Stimulated activated naive CD8-positive, alpha-beta T cell treated with anti-CD3 and anti-CD28 coated beads, Interleukin-15, Interleukin-2, amounts not matched to agents 100 ng/mL and 50 ng/mL, for 24 hours (primary cell): ENCODE data around the gene ERBB2.

ENCODE experiments used
- H3K27ac Mint-ChIP-seq: one replicate; pipeline ENCODE4 v1.8.0; 2021; ENCODE audit warnings: mild to moderate bottlenecking, mixed read lengths
- H3K27me3 Mint-ChIP-seq: one replicate; pipeline ENCODE4 v1.8.0; 2021; ENCODE audit warnings: mixed read lengths
- H3K36me3 Mint-ChIP-seq: one replicate; pipeline ENCODE4 v1.8.0; 2021; ENCODE audit warnings: low read depth, mixed read lengths
- H3K4me1 Mint-ChIP-seq: one replicate; pipeline ENCODE4 v1.8.0; 2021; ENCODE audit warnings: low read depth, mixed read lengths
- H3K4me3 Mint-ChIP-seq: one replicate; pipeline ENCODE4 v1.8.0; 2021; ENCODE audit warnings: mild to moderate bottlenecking, mixed read lengths
- H3K9me3 Mint-ChIP-seq: one replicate; pipeline ENCODE4 v1.8.0; 2021; ENCODE audit warnings: mixed read lengths

ERBB2 gene

GRCh38 chr17:39671651-39672521 is 28.0 kb upstream of the ERBB2 start:
- Mint-ChIP-seq H3K27me3 (peaks cover 7% of the 10 kb centered on the region), H3K4me3 (no peak overlapping the region), H3K9me3 (no peaks in the 10 kb centered on the region), H3K27ac (no peak overlapping the region), H3K4me1 (peaks cover 26% of the 10 kb centered on the region), H3K36me3 (no peaks in the 10 kb centered on the region)

GRCh38 chr17:39672522-39673334 is 27.1 kb upstream of the ERBB2 start:
- H3K36me3 Mint-ChIP-seq = no peaks in the 10 kb centered on the region
- peaks cover 5% of the 10 kb centered on the region for H3K27me3 Mint-ChIP-seq
- peaks cover 32% of the 10 kb centered on the region for H3K4me1 Mint-ChIP-seq
- H3K9me3 Mint-ChIP-seq = no peaks in the 10 kb centered on the region
- no peak overlapping the region for H3K27ac Mint-ChIP-seq
- H3K4me3 Mint-ChIP-seq = no peak overlapping the region

GRCh38 chr17:39673335-39674081 is 26.4 kb upstream of the ERBB2 start:
- Mint-ChIP-seq H3K9me3 (no peaks in the 10 kb centered on the region), H3K4me1 (peaks cover 38% of the 10 kb centered on the region), H3K27ac (no peak overlapping the region), H3K27me3 (peaks cover 3% of the 10 kb centered on the region), H3K4me3 (no peak overlapping the region), H3K36me3 (no peaks in the 10 kb centered on the region)

GRCh38 chr17:39674179-39674578 is 25.7 kb upstream of the ERBB2 start:
- no peak overlapping the region for H3K4me3 Mint-ChIP-seq
- H3K27me3 Mint-ChIP-seq = no peaks in the 10 kb centered on the region
- peaks cover 41% of the 10 kb centered on the region for H3K4me1 Mint-ChIP-seq
- no peaks in the 10 kb centered on the region for H3K9me3 Mint-ChIP-seq
- no peak overlapping the region for H3K27ac Mint-ChIP-seq
- no peaks in the 10 kb centered on the region for H3K36me3 Mint-ChIP-seq

GRCh38 chr17:39674702-39675389 is 25.0 kb upstream of the ERBB2 start:
- H3K4me1 Mint-ChIP-seq = peaks cover 48% of the 10 kb centered on the region
- no peaks in the 10 kb centered on the region for H3K27me3 Mint-ChIP-seq
- H3K4me3 Mint-ChIP-seq = no peak overlapping the region
- no peaks in the 10 kb centered on the region for H3K36me3 Mint-ChIP-seq
- no peak overlapping the region for H3K27ac Mint-ChIP-seq
- H3K9me3 Mint-ChIP-seq = no peaks in the 10 kb centered on the region

- H3K27ac Mint-ChIP-seq = peak overlapping the region; percentile 47
- H3K27me3 Mint-ChIP-seq = no peaks in the 10 kb centered on the region
These were observed 24.3 kb upstream of the ERBB2 start for GRCh38 chr17:39675390-39676082.

DNA sequence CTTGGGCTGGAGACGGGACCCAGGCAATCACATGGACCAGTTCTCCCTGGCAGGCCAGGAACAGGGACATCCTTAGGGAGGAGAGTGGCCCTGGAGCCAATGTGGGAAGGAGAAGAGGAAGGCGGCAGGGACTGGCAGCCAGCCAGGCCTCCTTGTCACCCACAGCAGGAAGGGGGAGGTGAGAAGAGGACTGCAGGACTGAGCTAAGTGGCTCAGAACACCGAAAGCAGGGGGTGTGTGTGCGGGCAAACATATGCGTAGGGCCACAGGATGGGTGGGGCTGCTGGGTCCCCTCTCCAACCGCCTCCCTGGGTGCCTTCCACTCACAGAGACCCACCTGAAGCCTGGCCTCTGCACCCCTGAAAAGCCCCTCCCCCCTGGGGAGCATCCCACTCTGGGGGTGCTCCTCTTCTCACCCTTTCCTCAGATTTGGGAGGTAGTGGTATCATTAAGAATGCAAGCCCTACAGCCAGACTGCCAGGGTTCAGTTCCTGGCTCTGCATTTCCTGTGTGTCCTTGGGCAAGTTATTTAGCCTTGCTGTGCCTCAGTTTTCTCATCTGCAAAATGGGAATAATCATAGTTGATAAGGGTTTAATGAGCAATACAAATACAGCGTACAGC is 23.6 kb upstream of the ERBB2 start:
- H3K36me3 Mint-ChIP-seq = peaks cover 8% of the 10 kb centered on the region
- H3K27ac Mint-ChIP-seq = peak overlapping the region; percentile 47
- no peak overlapping the region for H3K4me3 Mint-ChIP-seq
- H3K9me3 Mint-ChIP-seq = no peaks in the 10 kb centered on the region
- H3K27me3 Mint-ChIP-seq = no peaks in the 10 kb centered on the region
- peaks cover 62% of the 10 kb centered on the region for H3K4me1 Mint-ChIP-seq

More at GRCh38 chr17:39675390-39676082, 24.3 kb upstream of the ERBB2 start:
- H3K4me3 Mint-ChIP-seq = no peak overlapping the region
- no peaks in the 10 kb centered on the region for H3K9me3 Mint-ChIP-seq
- peaks cover 55% of the 10 kb centered on the region for H3K4me1 Mint-ChIP-seq
- peaks cover 2% of the 10 kb centered on the region for H3K36me3 Mint-ChIP-seq

- H3K27me3 Mint-ChIP-seq = no peaks in the 10 kb centered on the region
- H3K4me1 Mint-ChIP-seq = peaks cover 63% of the 10 kb centered on the region
- no peaks in the 10 kb centered on the region for H3K9me3 Mint-ChIP-seq
- no peak overlapping the region for H3K4me3 Mint-ChIP-seq
- H3K27ac Mint-ChIP-seq = no peak overlapping the region
- H3K36me3 Mint-ChIP-seq = peaks cover 8% of the 10 kb centered on the region
These were observed 22.8 kb upstream of the ERBB2 start for GRCh38 chr17:39677072-39677471.

- no peaks in the 10 kb centered on the region for H3K9me3 Mint-ChIP-seq
- H3K4me1 Mint-ChIP-seq = peaks cover 63% of the 10 kb centered on the region
- peak overlapping the region; percentile 54 for H3K27ac Mint-ChIP-seq
- no peak overlapping the region for H3K4me3 Mint-ChIP-seq
- no peaks in the 10 kb centered on the region for H3K27me3 Mint-ChIP-seq
- peaks cover 8% of the 10 kb centered on the region for H3K36me3 Mint-ChIP-seq
These were observed 22.1 kb upstream of the ERBB2 start for GRCh38 chr17:39677542-39678339.

DNA sequence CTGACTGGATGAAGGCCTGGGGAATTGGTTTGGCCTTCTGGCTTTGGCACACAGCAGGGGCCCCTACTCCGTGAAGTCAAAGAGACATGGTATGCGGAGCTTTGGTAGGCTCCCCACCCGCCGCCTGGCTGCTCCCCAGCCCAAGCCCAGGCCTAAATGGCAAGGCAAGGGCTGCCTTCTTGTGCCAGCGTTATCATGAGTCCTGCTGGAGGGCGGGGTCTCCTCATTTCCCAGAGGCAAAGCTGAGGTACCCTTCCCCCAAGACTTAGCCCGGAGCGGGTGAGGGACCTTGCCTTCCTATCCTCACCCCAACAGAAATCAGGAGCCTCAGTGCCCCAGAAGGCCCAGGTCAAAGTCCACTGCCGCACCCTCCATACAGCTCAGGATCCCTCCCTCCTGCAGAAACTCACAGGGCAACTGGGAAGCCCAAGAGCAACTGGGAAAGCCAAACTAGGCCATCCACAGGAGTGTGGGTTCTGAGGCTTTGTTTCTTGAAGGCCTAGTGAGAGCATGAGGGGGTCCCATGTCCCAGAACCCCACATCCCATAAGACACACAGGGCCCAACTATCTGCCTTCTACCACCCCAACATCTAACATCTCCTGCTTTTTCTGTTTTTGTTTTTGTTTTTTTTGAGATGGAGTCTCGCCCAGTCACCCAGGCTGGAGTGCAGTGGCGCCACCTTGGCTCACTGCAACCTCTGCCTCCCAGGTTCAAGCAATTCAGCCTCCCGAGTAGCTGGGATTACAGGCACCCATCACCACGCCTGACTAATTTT is 21.3 kb upstream of the ERBB2 start:
- Mint-ChIP-seq H3K4me3 (no peak overlapping the region), H3K9me3 (no peaks in the 10 kb centered on the region), H3K36me3 (peaks cover 14% of the 10 kb centered on the region), H3K27me3 (no peaks in the 10 kb centered on the region), H3K27ac (peak overlapping the region; percentile 91), H3K4me1 (peaks cover 63% of the 10 kb centered on the region)

DNA sequence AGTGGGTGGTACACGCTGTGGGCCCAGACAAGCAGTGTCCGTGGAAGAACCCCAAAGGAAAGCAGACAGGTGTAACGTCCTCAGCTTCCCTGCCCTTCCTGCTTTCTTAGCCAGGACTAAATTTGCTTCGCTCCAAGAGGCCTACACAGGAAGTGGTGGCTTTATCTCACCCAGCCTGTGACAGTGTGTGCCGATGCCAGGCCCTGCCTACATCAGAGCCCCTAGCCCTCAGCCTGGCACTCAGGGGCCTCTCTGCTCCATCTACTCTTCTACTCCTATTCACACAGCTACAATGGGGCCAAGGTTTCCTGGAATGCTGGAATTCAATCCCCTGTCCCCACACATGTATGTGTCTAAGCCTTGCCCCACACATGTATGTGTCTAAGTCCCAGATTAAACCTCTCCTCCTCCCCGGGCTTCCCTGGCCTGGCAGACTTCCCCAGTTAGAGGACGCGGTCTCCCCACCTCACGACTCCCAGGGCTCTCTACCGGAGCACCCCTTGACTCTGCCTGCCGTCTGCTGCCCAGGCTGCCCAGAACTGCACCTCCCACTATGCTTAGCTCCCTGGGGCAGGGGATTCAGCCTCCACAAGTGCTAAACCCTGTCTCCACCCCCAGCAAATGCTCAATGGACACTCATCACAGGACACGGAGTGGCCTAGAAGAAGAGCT is 20.2 kb upstream of the ERBB2 start:
- Mint-ChIP-seq H3K9me3 (no peaks in the 10 kb centered on the region), H3K27me3 (no peaks in the 10 kb centered on the region), H3K4me3 (peak overlapping the region; percentile 17), H3K36me3 (peaks cover 19% of the 10 kb centered on the region), H3K27ac (peak overlapping the region; percentile 91), H3K4me1 (peaks cover 63% of the 10 kb centered on the region)
